ENCODE results near the gene SCGB1C1.
"Not testable (repeated sequence)": the region's sequence is repeated elsewhere in the genome, so short reads cannot be mapped to it uniquely, and the experiment has no call there.

DNA sequence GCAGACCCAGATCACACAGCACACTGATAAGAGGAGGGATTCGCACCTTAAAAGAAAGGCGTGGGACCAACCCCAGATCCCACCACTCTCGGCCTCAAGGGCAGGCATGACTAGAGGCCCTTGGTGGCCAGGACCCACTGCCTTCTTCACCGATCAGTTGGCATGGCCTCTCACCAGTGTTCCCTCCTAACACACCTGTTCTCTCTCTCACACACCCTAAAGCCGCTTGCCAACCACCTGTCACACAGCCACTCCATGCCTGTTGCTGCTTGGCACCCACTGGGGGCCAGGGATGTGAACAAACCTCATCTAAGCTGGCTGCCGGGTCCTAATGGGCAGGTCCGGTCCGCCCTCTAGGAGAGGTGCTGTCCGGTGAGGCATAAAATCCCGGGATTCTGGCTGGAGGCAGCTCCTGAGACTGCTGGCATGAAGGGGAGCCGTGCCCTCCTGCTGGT lies at the start of gene SCGB1C1:
- TF ChIP-seq, protein P1, sequence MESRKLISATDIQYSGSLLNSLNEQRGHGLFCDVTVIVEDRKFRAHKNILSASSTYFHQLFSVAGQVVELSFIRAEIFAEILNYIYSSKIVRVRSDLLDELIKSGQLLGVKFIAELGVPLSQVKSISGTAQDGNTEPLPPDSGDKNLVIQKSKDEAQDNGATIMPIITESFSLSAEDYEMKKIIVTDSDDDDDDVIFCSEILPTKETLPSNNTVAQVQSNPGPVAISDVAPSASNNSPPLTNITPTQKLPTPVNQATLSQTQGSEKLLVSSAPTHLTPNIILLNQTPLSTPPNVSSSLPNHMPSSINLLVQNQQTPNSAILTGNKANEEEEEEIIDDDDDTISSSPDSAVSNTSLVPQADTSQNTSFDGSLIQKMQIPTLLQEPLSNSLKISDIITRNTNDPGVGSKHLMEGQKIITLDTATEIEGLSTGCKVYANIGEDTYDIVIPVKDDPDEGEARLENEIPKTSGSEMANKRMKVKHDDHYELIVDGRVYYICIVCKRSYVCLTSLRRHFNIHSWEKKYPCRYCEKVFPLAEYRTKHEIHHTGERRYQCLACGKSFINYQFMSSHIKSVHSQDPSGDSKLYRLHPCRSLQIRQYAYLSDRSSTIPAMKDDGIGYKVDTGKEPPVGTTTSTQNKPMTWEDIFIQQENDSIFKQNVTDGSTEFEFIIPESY (IDR thresholded peaks at IDR 0.05; ENCODE audit: extremely low read depth, insufficient replicate concordance, low read length): not testable (repeated sequence)
- TF ChIP-seq, protein P2, sequence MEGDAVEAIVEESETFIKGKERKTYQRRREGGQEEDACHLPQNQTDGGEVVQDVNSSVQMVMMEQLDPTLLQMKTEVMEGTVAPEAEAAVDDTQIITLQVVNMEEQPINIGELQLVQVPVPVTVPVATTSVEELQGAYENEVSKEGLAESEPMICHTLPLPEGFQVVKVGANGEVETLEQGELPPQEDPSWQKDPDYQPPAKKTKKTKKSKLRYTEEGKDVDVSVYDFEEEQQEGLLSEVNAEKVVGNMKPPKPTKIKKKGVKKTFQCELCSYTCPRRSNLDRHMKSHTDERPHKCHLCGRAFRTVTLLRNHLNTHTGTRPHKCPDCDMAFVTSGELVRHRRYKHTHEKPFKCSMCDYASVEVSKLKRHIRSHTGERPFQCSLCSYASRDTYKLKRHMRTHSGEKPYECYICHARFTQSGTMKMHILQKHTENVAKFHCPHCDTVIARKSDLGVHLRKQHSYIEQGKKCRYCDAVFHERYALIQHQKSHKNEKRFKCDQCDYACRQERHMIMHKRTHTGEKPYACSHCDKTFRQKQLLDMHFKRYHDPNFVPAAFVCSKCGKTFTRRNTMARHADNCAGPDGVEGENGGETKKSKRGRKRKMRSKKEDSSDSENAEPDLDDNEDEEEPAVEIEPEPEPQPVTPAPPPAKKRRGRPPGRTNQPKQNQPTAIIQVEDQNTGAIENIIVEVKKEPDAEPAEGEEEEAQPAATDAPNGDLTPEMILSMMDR (IDR thresholded peaks at IDR 0.05 in 2 of 3, conservative IDR thresholded peaks at IDR 0.05 in 1 of 3; ENCODE audit: borderline replicate concordance in 1 of 3, insufficient read depth in 1 of 3, low read depth in 2 of 3, low read length in 2 of 3): not testable (repeated sequence)
- not testable (repeated sequence) for TF ChIP-seq POLR2AphosphoS5 (IDR thresholded peaks at IDR 0.05; ENCODE audit: low read depth, low read length)
